HG03095 (cell line): ENCODE measurements around the gene FAM181A.

Experiments
- ATAC-seq: cut with Tn5 transposase; IDR thresholded peaks from one replicate; pipeline ENCODE4 v1.9.1; 2021; ENCODE audit warnings: moderate library complexity; ENCODE audit not compliant: unreplicated experiment

FAM181A gene

GRCh38 chr14:93947282-93947681, 20.1 kb downstream of the FAM181A start:
- no peak for ATAC-seq

- no peak for ATAC-seq
These were observed 22.4 kb downstream of the FAM181A start for GRCh38 chr14:93949511-93950075.

GRCh38 chr14:93950948-93951634, 23.9 kb downstream of the FAM181A start:
- no peak for ATAC-seq

- no peak for ATAC-seq
These were observed 24.7 kb downstream of the FAM181A start for GRCh38 chr14:93951635-93952540.

- no peak for ATAC-seq
These were observed 25.7 kb downstream of the FAM181A start for GRCh38 chr14:93952829-93953228.

GRCh38 chr14:93953263-93953662, 26.1 kb downstream of the FAM181A start:
- no peak for ATAC-seq

GRCh38 chr14:93953739-93954515, 26.8 kb downstream of the FAM181A start:
- no peak for ATAC-seq

GRCh38 chr14:93954516-93954830, 27.3 kb downstream of the FAM181A start:
- no peak for ATAC-seq

GRCh38 chr14:93954900-93955849, 28.0 kb downstream of the FAM181A start:
- ATAC-seq = peak; percentile 37

GRCh38 chr14:93955850-93956481, 28.8 kb downstream of the FAM181A start:
- no peak for ATAC-seq

GRCh38 chr14:93956514-93957332, 29.6 kb downstream of the FAM181A start:
- no peak for ATAC-seq

- ATAC-seq = no peak
These were observed 30.2 kb downstream of the FAM181A start for GRCh38 chr14:93957333-93957710.

- ATAC-seq = no peak
These were observed 30.8 kb downstream of the FAM181A start for GRCh38 chr14:93957751-93958566.

GRCh38 chr14:93958567-93959238, 31.6 kb downstream of the FAM181A start:
- no peak for ATAC-seq

GRCh38 chr14:93959239-93960107, 32.3 kb downstream of the FAM181A start:
- ATAC-seq = peak; percentile 65

GRCh38 chr14:93960108-93960475, 32.9 kb downstream of the FAM181A start:
- no peak for ATAC-seq
